NCI-H510A treated with DMSO at 0.1 percent for 48 hours (cell line): ENCODE measurements around the gene ZCWPW2.

Experiments
- DNase-seq: peaks from one replicate; lab custom pipeline; 2025; lab: John Stamatoyannopoulos, UW

Gene ZCWPW2

GRCh38 chr3:28376424-28376823 is 27.9 kb downstream of the ZCWPW2 start:
- no peak for DNase-seq

DNA sequence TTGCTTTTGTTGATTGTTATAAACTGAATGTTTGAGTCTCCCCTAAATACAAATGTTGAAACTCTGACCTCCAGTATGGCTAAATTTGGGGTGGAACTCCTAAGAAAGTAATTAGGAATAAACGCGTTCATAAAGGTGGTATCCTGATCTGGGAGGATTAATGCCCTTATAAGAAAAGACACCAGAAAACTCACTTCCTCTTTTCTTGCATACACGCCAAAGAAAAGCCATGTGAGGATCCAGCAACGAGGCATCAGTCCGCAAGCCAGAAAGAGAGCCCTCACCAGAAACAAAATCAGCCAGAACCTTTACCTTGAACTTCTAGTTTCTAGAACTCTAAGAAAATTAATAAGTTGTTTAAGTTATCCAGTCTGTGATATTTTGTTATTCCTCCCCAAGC is 37.5 kb downstream of the ZCWPW2 start:
- DNase-seq: no peak

DNA sequence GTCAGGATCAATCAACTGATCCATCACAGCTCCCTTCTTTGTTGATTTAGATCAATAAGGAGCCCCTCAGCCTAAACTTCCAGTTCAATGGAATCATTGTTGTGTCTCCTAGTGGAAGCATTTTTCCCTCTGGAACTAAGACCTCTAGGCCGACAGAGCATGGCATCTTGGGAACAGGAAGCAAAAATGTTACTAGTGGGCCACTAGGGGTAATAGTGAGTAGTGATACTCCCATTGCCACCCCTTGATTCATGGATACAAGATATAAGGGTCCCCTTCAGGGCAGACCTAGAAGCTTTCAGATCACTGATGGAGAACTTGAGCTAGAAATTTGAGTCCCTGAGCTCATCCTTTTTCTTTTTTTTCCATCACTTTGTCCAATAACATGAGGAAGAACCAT is 40.5 kb downstream of the ZCWPW2 start:
- DNase-seq: no peak

- no peak for DNase-seq
These were observed 50.7 kb downstream of the ZCWPW2 start for GRCh38 chr3:28399206-28399605.

- DNase-seq: no peak
These were observed 57.7 kb downstream of the ZCWPW2 start for GRCh38 chr3:28406241-28406640.

DNA sequence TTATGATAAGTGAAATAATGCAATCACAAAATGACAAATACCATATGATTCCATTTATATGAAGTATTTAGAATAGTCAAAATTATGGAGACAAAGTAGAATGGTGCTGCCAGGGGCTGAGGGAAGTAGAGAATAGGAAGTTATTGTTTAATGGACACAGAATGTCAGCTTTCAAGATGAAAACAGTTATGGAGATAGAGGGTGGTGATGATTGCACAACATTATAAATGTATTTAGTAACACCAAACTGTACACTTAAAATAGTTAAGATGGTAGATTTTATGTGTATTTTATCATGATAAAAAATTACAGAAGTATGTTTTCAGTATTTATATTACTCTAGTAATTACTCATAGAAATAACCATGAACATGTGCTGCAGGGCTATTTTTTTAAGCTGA is 100.9 kb downstream of the ZCWPW2 start:
- DNase-seq: no peak

DNA sequence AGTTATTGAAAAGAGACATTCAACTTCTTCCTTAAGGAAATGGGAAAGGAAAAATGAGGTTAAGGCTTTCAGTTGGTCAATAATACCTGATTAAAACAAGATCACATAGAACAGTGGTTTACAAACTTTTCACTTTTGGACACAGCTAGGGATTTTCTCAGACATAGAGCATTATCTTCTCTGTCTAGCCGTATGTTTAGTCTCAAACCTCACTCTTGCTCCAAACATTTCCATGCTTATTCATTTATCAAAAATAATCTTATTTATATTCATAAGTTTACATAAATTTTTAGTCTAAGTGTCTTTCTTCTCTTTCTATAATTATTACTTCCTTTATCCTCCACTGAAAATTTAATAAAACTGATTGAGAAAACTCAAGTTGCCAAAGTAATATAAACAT is 114.3 kb downstream of the ZCWPW2 start:
- no peak for DNase-seq

GRCh38 chr3:28467414-28467813 is 118.9 kb downstream of the ZCWPW2 start:
- DNase-seq: no peak

- DNase-seq: peak; percentile 18
These were observed 127.7 kb downstream of the ZCWPW2 start for GRCh38 chr3:28476194-28476593.

- no peak for DNase-seq
These were observed 128.2 kb downstream of the ZCWPW2 start for GRCh38 chr3:28476764-28477163.

DNA sequence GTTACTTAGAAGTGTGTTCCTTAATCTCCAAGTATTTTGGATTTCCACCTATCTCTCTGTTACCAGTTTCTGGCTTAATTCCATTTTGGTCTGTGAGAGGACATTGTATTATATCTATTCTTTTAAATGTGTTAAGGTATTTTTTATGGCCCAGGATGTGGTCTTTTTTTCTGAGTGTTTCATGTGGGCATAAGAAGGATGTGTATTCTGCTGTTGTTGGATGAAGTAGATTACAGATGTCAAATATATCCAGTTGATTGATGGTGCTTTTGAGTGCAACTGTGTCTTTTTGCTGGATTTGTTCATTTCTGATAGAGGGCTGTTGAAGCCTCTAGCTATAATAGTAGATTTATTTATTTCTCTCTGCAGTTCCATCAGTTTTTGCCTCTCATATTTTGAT is 136.6 kb downstream of the ZCWPW2 start:
- DNase-seq: no peak

- DNase-seq: no peak
These were observed 146.8 kb downstream of the ZCWPW2 start for GRCh38 chr3:28495301-28495700.

GRCh38 chr3:28502397-28502937 is 153.9 kb downstream of the ZCWPW2 start:
- no peak for DNase-seq

GRCh38 chr3:28504976-28505375 is 156.5 kb downstream of the ZCWPW2 start:
- no peak for DNase-seq

DNA sequence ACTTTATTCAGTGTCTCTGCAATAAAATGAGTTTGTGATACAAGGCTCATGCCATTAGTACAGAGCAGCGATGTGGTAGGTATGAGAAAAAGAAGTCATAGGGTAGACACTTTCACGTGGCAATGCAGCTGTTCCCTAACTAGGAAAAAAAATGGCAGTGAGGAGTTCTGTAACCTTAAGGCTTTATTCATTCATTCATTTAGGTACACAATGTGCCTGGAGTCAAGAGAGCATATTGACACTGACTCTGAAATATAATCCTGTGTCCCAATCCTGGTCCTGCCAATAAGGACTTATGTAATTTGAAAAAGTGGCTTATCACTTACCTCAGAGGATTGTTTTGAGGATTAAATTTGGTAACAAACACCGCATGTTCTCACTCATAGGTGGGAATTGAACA is 173.1 kb downstream of the ZCWPW2 start:
- DNase-seq: no peak

GRCh38 chr3:28542351-28542750 is 193.8 kb downstream of the ZCWPW2 start:
- no peak for DNase-seq

GRCh38 chr3:28544236-28544635 is 195.7 kb downstream of the ZCWPW2 start:
- no peak for DNase-seq

GRCh38 chr3:28544831-28545230 is 196.3 kb downstream of the ZCWPW2 start:
- DNase-seq: no peak

GRCh38 chr3:28547677-28548076 is 199.2 kb downstream of the ZCWPW2 start:
- DNase-seq: no peak

DNA sequence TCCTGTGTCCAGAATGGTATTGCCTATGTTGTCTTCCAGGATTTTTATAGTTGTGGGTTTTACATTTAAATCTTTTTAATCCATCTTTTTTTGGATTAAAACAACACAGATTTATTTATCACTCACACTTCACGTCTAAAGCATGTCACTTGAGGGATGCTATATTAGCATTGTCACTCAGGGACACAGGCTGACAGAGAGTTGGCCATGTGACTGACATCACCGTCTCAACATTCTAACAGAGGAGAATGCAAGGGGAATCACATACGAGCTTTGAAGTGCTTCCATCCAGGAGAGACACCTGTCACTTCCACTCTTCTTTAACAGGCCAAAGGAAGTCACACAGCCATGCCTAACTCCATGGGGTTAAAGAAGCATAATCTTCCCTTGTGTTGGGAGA is 204.7 kb downstream of the ZCWPW2 start:
- DNase-seq: no peak

DNA sequence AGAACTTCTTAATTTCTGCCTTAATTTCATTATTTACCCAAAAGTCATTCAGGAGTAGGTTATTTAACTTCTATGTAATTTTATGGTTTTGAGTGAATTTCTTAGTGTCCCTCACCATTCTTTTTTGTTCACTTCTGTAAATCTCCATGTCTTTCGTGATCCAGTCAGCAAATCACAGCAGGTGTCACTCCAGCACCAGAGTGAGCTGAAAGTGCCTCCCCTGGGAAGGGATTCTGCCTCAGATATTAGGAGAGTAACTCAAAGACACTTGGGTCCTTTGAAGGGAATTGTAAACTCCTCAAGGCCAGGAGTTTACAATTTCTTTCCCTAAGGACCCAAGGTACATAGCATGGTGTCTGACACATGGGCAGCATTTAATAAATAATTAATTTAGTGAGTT is 207.7 kb downstream of the ZCWPW2 start:
- no peak for DNase-seq

GRCh38 chr3:28564211-28564610 is 215.7 kb downstream of the ZCWPW2 start:
- DNase-seq: no peak

DNA sequence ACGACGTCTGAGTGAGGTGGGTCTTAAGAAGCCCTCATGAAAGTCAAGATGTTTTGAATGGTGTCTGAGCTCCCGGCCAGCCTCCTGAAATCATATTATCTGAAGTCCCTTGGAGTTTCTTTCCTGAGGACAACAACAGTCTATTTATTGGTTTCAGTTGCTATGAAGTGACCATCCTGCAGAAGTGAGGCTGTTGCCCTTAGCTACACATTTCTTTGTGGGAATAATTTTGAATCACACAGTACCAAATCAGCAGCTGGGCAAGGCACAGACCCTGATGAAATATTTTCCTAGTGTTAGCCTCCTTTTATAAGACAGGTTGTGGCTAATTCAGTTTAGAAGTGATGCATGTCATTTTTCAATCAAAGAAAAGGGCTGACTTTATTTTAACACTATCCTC is 220.8 kb downstream of the ZCWPW2 start:
- DNase-seq: no peak

GRCh38 chr3:28574036-28574435 is 225.5 kb downstream of the ZCWPW2 start:
- no peak for DNase-seq
